Nucleus accumbens (tissue), 56 donors: ENCODE results near the gene PERP.
"Not testable (repeated sequence)": the region's sequence is repeated elsewhere in the genome, so short reads cannot be mapped to it uniquely, and the experiment has no call there.

ENCODE experiments used
- DNase-seq, 56 donors: peaks; one replicate each; lab custom pipeline; 2025; lab: John Stamatoyannopoulos, UW

Gene PERP

GRCh38 chr6:138105880-138106664, 1.1 kb downstream of the PERP start:
- no peak for DNase-seq

GRCh38 chr6:138105446-138105845, 1.8 kb downstream of the PERP start:
- DNase-seq, result no peak

- no peak for DNase-seq
Measured at GRCh38 chr6:138104618-138105213, 2.5 kb downstream of the PERP start.

- DNase-seq, result no peak
Measured at GRCh38 chr6:138103871-138104270, 3.3 kb downstream of the PERP start.

- DNase-seq, result no peak
Measured at GRCh38 chr6:138101946-138102731, 5.1 kb downstream of the PERP start.

GRCh38 chr6:138099832-138100231, 7.4 kb downstream of the PERP start:
- no peak for DNase-seq

GRCh38 chr6:138098306-138098705, 8.9 kb downstream of the PERP start:
- DNase-seq, result no peak

- DNase-seq, result no peak
Measured at GRCh38 chr6:138094260-138094659, 13.0 kb downstream of the PERP start.

- DNase-seq, result no peak
Measured at GRCh38 chr6:138093632-138094031, 13.6 kb downstream of the PERP start.

GRCh38 chr6:138092686-138093085, 14.5 kb downstream of the PERP start:
- DNase-seq, result no peak

GRCh38 chr6:138089325-138089724, 17.9 kb downstream of the PERP start:
- DNase-seq, result no peak

- no peak for DNase-seq
Measured at GRCh38 chr6:138088326-138088762, 18.9 kb downstream of the PERP start.

GRCh38 chr6:138087593-138088325, 19.5 kb downstream of the PERP start:
- DNase-seq, result no peak

- DNase-seq, result no peak
Measured at GRCh38 chr6:138086573-138087196, 20.5 kb downstream of the PERP start.

GRCh38 chr6:138085839-138086222, 21.4 kb downstream of the PERP start:
- no peak for DNase-seq

- no peak for DNase-seq
Measured at GRCh38 chr6:138084904-138085838, 22.0 kb downstream of the PERP start.

GRCh38 chr6:138082232-138082631, 25.0 kb downstream of the PERP start:
- no peak for DNase-seq

GRCh38 chr6:138079556-138079955, 27.7 kb downstream of the PERP start:
- not testable (repeated sequence) for DNase-seq

- no peak for DNase-seq
Measured at GRCh38 chr6:138078491-138078890, 28.7 kb downstream of the PERP start.
